Measurements from ENCODE around the gene PHF21A.

DNA sequence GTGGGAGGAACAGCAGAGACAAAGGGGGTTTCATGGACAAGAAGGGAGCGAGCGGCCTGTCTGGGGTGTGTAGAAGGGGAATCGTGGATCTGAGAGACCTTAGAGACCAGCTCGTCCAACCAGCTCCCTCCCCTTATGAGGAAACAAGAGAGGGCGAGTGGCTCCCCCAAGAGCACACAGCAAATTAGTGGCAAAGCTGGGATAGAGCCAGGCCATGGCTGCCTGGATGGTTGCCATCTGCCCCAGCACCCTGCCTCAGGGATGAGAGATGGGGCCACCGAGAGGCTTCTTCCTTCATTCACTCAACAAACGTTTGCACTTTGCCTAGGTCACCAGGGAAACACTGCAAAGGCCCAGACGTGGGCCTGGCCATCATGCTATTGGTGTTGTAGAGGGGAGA lies 231.7 kb downstream of the PHF21A start:
- TF ChIP-seq EZH2phosphoT487 (IDR thresholded peaks at IDR 0.05; ENCODE audit: low read depth, severe bottlenecking, unreplicated experiment) = no peak
- TF ChIP-seq, protein P1, sequence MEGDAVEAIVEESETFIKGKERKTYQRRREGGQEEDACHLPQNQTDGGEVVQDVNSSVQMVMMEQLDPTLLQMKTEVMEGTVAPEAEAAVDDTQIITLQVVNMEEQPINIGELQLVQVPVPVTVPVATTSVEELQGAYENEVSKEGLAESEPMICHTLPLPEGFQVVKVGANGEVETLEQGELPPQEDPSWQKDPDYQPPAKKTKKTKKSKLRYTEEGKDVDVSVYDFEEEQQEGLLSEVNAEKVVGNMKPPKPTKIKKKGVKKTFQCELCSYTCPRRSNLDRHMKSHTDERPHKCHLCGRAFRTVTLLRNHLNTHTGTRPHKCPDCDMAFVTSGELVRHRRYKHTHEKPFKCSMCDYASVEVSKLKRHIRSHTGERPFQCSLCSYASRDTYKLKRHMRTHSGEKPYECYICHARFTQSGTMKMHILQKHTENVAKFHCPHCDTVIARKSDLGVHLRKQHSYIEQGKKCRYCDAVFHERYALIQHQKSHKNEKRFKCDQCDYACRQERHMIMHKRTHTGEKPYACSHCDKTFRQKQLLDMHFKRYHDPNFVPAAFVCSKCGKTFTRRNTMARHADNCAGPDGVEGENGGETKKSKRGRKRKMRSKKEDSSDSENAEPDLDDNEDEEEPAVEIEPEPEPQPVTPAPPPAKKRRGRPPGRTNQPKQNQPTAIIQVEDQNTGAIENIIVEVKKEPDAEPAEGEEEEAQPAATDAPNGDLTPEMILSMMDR (IDR thresholded peaks at IDR 0.05; ENCODE audit: poor library complexity) = no peak
- TF ChIP-seq EZH2 (IDR thresholded peaks at IDR 0.05; ENCODE audit: borderline replicate concordance) = no peak
